H1 (cell line): ENCODE results near the gene PIM1. TPM values are rescaled to one million over a fixed set of nuclear protein-coding genes. Genes with fewer than 3 reads are reported as not detected.

Experiments used
- ASH2L ChIP-seq: fragments of 200-600, 300-600 bp; sonication (generic); IDR thresholded peaks from one replicate; pipeline ENCODE4 v1.7.1; 2017; ENCODE audit warnings: low read length
- CHD7 ChIP-seq: fragments of 300-600 bp; sonication (generic); IDR thresholded peaks from 2 replicates; pipeline ENCODE4 v1.7.1; 2012; ENCODE audit warnings: low read length, moderate library complexity, mild to moderate bottlenecking, inconsistent platforms; ENCODE audit not compliant: insufficient replicate concordance
- HDAC2 ChIP-seq, 2 experiments: fragments of 300-600 bp in 1 of 2; sonication (generic) in 1 of 2; IDR thresholded peaks; 2 replicates each; pipeline ENCODE4 v1.6.1; 2011 to 2012; ENCODE audit warnings: low read depth in 2 of 2, low read length in 2 of 2, mild to moderate bottlenecking in 2 of 2, moderate library complexity in 2 of 2, borderline replicate concordance in 1 of 2, inconsistent platforms in 1 of 2
- MAFK ChIP-seq: IDR thresholded peaks from 2 replicates; pipeline ENCODE4 v1.6.1; 2012; ENCODE audit warnings: low read depth, mild to moderate bottlenecking, improper control_type of control experiment, low read length
- SIN3A ChIP-seq, 2 experiments: IDR thresholded peaks in 1 of 2; conservative IDR thresholded peaks in 1 of 2; 2 replicates each; pipeline ENCODE4 v1.6.1; 2011 to 2012; ENCODE audit warnings: low read length in 2 of 2, improper control_type of control experiment in 1 of 2, low read depth in 1 of 2, mild to moderate bottlenecking in 1 of 2
- TBP ChIP-seq: IDR thresholded peaks from 2 replicates; pipeline ENCODE4 v1.6.1; 2011; ENCODE audit warnings: low read depth, low read length, improper control_type of control experiment
- polyA plus RNA-seq, 7 experiments: library from polyadenylated mRNA; depleted of rRNA in 3 of 7; stranded (reverse) in 5 of 7; unstranded in 2 of 7; fragments of >200 nt in 5 of 7; fragments of 200-250 nt in 2 of 7; gene quantifications; 1 replicate in 5 of 7; 2 replicates in 1 of 7; 4 replicates in 1 of 7; pipeline versions ENCODE4 v1.2.1 to v1.2.3, GENCODE V29; 2011 to 2013; ENCODE audit warnings: missing spikeins in 2 of 7, mixed read lengths in 2 of 7
- total RNA-seq: library from RNA; stranded (reverse); fragmentation: NEBNext Ultra II Directional; extraction: Animal tissue kit (Norgen Biotek cat#: 25700); gene quantifications from 2 replicates; pipeline ENCODE4 v1.2.1, GENCODE V29; 2021
- TF ChIP-seq, protein P1 (sequence below), 3 experiments: IDR thresholded peaks; 1 replicate in 2 of 3; 2 replicates in 1 of 3; pipeline versions ENCODE4 v1.5.1 to v1.6.1; 2011; ENCODE audit warnings: low read length in 3 of 3, mild to moderate bottlenecking in 3 of 3, inconsistent platforms in 2 of 3, low read depth in 1 of 3, moderate library complexity in 1 of 3; ENCODE audit not compliant: insufficient read depth in 1 of 3; ENCODE audit errors: control extremely low read depth in 1 of 3

The PIM1 gene
- total and polyA plus RNA-seq, 2 of the 8 experiments (the other 6 are each of a cell fraction or from before 2014, with no cell fraction given) = 25.5 to 94.9 TPM

DNA sequence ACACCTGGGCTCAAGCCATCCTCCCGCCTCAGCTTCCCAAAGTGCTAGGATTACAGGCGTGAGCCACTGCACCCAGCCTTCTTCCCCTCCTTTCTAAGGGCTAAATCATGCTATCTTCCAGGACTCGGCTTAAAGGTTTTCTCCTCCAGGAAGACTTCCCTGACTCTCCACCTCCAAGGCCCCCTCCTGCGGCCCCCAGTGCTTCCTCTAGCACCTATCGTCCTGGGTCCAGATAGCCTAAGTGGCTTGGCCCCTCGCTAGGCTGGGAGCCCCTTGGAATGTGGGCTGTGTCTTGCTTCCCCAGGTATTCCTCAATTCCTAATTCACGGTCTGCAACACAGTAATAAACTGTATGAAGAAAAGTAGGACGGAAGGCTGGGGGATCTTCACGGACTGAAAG, 36.7 kb downstream of the PIM1 start (continued):
- no peak for TF ChIP-seq CHD7
- no peak for TF ChIP-seq HDAC2 (IDR thresholded peaks at IDR 0.05; ENCODE audit: borderline replicate concordance in 1 of 2, low read depth in 2 of 2, low read length in 2 of 2)
- TF ChIP-seq SIN3A (conservative IDR thresholded peaks at IDR 0.05 in 1 of 2, IDR thresholded peaks at IDR 0.05 in 1 of 2; ENCODE audit: low read depth in 1 of 2, low read length in 2 of 2) = no peak
- no peak for TF ChIP-seq ASH2L
- no peak for TF ChIP-seq TBP
- no peak for TF ChIP-seq MAFK
- TF ChIP-seq, protein P1, sequence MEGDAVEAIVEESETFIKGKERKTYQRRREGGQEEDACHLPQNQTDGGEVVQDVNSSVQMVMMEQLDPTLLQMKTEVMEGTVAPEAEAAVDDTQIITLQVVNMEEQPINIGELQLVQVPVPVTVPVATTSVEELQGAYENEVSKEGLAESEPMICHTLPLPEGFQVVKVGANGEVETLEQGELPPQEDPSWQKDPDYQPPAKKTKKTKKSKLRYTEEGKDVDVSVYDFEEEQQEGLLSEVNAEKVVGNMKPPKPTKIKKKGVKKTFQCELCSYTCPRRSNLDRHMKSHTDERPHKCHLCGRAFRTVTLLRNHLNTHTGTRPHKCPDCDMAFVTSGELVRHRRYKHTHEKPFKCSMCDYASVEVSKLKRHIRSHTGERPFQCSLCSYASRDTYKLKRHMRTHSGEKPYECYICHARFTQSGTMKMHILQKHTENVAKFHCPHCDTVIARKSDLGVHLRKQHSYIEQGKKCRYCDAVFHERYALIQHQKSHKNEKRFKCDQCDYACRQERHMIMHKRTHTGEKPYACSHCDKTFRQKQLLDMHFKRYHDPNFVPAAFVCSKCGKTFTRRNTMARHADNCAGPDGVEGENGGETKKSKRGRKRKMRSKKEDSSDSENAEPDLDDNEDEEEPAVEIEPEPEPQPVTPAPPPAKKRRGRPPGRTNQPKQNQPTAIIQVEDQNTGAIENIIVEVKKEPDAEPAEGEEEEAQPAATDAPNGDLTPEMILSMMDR (IDR thresholded peaks at IDR 0.05; ENCODE audit: control extremely low read depth in 1 of 3, insufficient read depth in 1 of 3, low read depth in 1 of 3, low read length in 3 of 3) = no peak
